NCI-H2029 (cell line): Measurements from ENCODE around the gene SYS1.
"Not testable (repeated sequence)": the region's sequence is repeated elsewhere in the genome, so short reads cannot be mapped to it uniquely, and the experiment has no call there.

Experiments
- DNase-seq: peaks from one replicate; lab custom pipeline; 2025; lab: John Stamatoyannopoulos, UW

Gene SYS1

DNA sequence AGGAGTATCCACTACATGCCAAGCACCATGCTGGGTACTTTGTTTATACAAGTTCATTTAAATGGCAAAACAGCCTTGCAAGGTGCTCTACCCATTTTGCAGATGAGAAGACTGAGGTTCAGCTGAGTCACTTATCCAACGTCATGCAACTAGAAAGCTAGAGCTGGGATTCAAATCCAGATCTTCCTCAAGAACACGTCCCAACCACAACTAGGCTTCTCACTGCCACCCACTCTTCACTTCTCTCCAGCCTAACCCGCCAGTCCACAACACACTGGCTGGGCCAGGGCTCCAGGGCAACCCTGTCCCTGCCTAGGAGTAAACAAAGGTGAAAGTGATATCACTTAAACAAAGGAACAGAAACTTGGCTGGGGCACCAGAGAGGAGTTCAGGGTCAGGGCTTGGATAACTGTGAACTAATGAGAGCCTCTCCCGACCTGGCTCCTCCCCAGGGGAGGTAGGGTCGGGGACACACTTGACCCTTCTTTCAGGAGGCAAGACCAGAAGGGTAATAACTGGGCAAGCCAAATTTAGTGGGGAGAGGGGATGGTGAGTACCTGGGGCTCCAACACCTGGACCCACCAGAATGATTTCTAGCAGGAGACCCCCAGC, 22.6 kb upstream of the SYS1 start:
- peak; percentile 75 for DNase-seq

DNA sequence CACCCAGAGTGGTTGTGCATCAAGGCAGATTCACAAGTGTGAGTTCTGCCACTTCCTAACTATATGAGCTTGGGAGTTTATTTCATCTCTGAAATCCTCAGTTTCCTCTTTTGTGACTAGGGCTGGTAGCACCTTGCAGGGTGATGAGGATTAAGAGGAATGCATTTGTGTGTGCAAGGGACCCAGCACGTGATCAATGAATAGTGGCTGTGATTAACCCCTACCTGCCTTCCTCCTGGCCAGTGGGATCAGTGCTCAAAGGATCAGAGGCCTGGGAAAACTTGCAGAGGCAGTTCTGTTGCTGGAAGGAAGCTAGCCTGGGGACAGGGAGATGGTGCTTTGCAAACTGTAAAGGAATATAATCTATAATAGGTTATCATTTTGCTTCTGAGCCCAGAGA, 22.0 kb upstream of the SYS1 start:
- DNase-seq = no peak

- DNase-seq = peak; percentile 50
Observed at GRCh38 chr20:45341579-45341938, 21.4 kb upstream of the SYS1 start.

GRCh38 chr20:45341939-45342854, 20.8 kb upstream of the SYS1 start:
- peak; percentile 89 for DNase-seq

GRCh38 chr20:45342855-45343531, 20.0 kb upstream of the SYS1 start:
- no peak for DNase-seq

- DNase-seq = peak; percentile 90
Observed at GRCh38 chr20:45343532-45344167, 19.3 kb upstream of the SYS1 start.

GRCh38 chr20:45344168-45344860, 18.6 kb upstream of the SYS1 start:
- DNase-seq = peak; percentile 28

GRCh38 chr20:45345104-45345936, 17.6 kb upstream of the SYS1 start:
- peak; percentile 54 for DNase-seq

DNA sequence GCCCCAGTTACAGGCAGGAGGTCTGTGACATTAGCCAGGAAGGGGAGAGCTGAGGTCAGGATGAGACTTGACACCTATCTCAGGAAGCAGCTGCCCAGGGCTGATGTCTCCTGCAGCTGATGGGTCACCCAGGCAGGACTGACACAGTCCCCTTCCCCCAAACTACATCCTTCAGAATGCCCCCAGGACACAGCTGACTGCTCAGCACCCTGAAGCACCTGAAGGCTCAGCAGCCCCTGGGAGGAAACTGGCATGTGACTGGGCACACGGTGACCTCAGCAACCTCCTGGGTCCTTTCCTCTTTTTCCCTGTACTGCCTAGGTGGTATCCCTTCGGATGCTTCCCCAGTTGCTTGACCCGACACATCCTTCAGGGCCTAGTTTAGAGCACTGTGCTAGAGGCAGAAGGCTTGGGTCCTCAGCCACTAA, 16.7 kb upstream of the SYS1 start:
- DNase-seq = no peak

GRCh38 chr20:45346851-45347250, 16.1 kb upstream of the SYS1 start:
- no peak for DNase-seq

DNA sequence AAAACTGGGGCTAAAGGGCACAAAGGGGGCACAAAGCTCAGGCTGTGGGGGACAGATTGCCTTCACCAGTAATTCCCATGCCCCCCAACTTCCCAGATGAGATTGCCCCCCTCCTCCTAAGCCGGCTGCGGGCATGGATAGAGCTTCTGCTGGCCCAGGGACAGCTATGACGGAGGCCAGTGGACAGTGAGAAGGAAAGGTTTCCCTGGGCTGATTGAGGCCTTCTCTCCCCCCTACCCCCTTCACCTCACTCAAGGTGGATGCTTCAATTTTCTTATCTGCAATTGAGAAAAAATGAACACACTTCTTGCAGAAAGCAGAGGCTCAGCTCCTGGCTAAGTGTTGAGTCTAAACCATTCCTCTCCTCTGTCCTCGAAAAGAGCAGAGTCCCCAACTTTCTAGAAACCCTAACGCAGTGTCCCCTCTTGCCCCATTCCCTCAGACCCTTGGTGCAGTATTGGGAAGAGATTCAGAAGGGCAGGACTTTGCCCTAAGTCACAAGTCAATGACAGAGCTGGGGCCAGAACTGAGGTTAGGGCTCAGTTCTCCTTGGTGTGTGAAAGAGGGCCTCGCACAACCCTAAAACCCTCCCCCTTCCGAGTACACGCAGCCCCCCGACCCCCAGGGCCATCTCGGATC, 15.5 kb upstream of the SYS1 start:
- no peak for DNase-seq

DNA sequence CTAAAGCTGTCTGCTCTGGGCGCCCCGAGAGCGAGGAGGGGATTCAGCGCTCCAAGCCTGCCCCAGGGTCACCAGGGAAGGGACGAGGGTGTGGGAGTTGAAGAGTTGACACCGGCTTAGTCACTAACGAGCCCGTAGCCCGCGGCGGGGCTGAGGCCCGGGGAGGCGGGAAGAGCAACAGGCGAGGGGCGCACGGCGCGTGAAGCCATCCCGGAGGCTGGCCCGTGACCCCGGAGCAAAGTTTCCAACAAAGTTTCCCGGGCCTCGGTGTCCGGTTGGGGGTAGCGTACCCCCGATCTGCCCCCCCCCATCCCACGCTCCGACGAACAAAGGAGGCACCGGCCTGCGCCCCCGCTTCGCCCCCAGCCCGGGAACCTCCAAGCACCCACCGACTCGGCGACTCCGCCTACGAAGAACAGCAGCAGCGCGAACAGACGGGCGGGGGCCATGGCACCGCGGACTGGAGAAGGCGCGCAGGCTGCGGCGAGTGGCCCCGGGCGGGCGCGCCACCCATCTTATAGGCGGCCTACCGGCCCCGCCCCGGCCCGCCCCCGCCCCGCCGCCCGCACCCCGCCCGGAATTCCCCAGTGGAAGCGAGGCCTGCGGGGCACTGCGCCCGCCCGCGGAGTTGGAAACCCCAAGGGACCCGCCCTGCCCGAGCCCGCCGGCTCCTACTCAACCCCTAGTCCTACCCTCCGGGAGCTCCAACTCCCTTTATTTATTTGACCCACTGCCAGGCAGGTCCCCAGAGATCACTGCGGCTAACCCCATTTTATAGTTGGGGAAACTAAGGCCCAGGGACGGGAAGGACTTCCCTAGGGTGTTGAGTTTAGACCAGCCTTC, 14.8 kb upstream of the SYS1 start, which contains the start of gene SDC4:
TSS of gene SDC4 (minus strand) at position 489 of the 843 bp plus-strand sequence. CDS start at position 449, 40 bp downstream.
- peak; percentile 30 for DNase-seq

DNA sequence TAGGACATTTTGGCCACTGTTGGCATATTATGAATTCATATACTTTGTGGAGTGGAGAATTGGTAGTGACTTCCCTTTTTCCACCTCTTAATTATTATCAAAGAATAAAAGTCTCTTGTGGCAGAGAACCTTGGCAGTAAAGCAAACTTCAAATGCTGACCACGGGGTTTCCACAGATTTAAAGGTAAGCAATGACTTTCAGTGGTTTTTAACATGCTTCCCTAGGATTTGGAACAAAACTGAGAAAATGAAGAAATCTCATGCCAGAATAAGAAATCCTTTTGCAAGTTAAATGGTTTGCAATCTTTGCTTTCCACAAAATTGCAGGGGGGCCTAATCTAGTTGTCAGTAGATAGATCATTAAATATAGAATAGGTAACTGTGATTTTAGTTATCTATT, 12.7 kb upstream of the SYS1 start:
- no peak for DNase-seq

- DNase-seq = not testable (repeated sequence)
Observed at GRCh38 chr20:45350795-45351194, 12.2 kb upstream of the SYS1 start.

DNA sequence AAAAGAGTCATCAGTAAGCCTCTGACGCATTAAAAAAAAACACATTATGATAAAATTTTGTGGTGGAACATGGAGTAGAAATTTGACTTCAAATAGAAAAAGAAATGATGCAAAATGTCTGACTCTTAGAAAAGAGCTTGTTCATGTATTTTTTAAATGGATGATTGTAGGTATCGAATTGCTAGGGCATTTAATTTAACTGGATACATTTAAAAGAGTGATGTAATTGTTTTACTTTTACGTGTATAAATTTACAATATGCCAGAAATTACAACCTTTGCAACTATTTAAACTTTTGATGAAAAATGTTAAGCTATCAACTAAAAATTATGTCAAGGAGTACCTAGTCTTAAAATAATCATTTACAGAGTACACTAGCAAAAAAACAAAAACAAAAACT, 10.2 kb upstream of the SYS1 start:
- DNase-seq = no peak

GRCh38 chr20:45353746-45354145, 9.2 kb upstream of the SYS1 start:
- DNase-seq = no peak

DNA sequence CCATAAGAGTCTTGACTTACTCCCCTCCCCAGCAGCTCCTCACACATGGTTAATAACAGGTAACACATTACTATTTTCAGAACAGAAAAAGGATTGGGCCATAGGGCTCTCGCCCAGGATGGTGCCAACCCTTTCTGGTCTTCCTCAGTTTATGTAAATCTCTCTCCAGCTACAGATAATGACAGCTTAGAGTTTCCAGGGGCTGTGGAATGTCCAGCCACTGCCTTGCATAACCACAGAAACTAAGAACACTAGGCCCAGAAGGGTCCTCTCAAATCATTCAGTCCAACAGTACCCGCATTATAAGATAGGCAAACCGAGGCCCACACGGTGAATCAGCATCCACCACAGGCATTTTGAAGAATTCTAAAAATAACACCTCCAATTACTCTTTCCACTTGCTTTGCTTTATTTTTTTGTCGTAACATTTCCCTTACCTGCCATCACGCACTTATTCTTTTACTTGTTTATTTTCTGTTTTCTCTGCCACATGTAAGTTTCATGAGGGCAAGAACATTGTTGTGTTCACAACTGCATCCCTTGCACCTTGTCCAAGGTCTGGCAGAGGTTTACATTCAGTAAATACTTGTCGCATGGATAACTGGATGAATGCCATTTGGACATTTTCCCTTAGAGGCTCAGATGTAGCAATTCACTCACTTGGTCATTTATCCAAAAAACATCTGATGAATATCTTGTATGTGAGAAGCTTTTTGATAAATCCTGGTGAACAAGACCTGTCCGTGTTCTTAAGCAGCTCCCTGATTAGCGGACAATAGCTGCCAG, 8.3 kb upstream of the SYS1 start:
- peak; percentile 41 for DNase-seq
